Neuronal stem cell (in vitro differentiated cells): ENCODE measurements around the gene CASKIN2.

Experiments used
- DNase-seq: peaks from one replicate; pipeline ENCODE4 v3.0.0-alpha.2; 2013; ENCODE audit warnings: low spot score
- H2AFZ ChIP-seq: one replicate; pipeline ENCODE4 v1.6.1; 2013; ENCODE audit warnings: mild to moderate bottlenecking, low read length, inconsistent platforms
- H2AK5ac ChIP-seq: 2 replicates; pipeline ENCODE4 v1.6.1; 2013; ENCODE audit warnings: low read depth, mild to moderate bottlenecking, inconsistent platforms, low read length, moderate library complexity, mixed read lengths
- H2BK120ac ChIP-seq: 2 replicates; pipeline ENCODE4 v1.6.1; 2013; ENCODE audit warnings: low read depth, mild to moderate bottlenecking, inconsistent platforms, low read length, moderate library complexity, mixed read lengths
- H2BK12ac ChIP-seq: one replicate; pipeline ENCODE4 v1.6.1; 2013; ENCODE audit warnings: low read length, inconsistent platforms
- H2BK15ac ChIP-seq: 2 replicates; pipeline ENCODE4 v1.6.1; 2013; ENCODE audit warnings: mild to moderate bottlenecking, low read length, inconsistent platforms, mixed read lengths
- H2BK5ac ChIP-seq: one replicate; pipeline ENCODE4 v1.6.1; 2013; ENCODE audit warnings: inconsistent platforms, mild to moderate bottlenecking, low read length, moderate library complexity
- H3K14ac ChIP-seq: one replicate; pipeline ENCODE4 v1.6.1; 2013; ENCODE audit warnings: low read length, inconsistent platforms
- H3K18ac ChIP-seq: 2 replicates; pipeline ENCODE4 v1.6.1; 2013; ENCODE audit warnings: low read length, inconsistent platforms
- H3K23ac ChIP-seq: 2 replicates; pipeline ENCODE4 v1.6.1; 2013; ENCODE audit warnings: low read depth, mild to moderate bottlenecking, mixed read lengths, low read length, inconsistent platforms; ENCODE audit not compliant: poor library complexity
- H3K27ac ChIP-seq: replicated peaks from 3 replicates; pipeline ENCODE4 v1.5.1; 2013; ENCODE audit warnings: low read length, inconsistent platforms
- H3K27me3 ChIP-seq, 3 experiments: 2 replicates each; pipeline ENCODE4 v1.6.1; 2013; ENCODE audit warnings: low read length in 3 of 3, mild to moderate bottlenecking in 2 of 3, inconsistent platforms in 1 of 3, low read depth in 1 of 3, mixed read lengths in 1 of 3, moderate library complexity in 1 of 3; ENCODE audit not compliant: control insufficient read depth in 3 of 3, insufficient read depth in 3 of 3
- H3K36me3 ChIP-seq, 2 donors: replicated peaks in 1 of 2; 2 replicates each; pipeline ENCODE4 v1.6.1; 2013; ENCODE audit warnings: low read length in 2 of 2; ENCODE audit not compliant: control insufficient read depth in 2 of 2, insufficient read depth in 2 of 2
- H3K4ac ChIP-seq: 2 replicates; pipeline ENCODE4 v1.6.1; 2013; ENCODE audit warnings: inconsistent platforms, mild to moderate bottlenecking, low read length, moderate library complexity
- H3K4me1 ChIP-seq, 2 donors: 1 replicate in 1 of 2; 2 replicates in 1 of 2; pipeline ENCODE4 v1.6.1; 2013; ENCODE audit warnings: low read length in 2 of 2, low read depth in 1 of 2; ENCODE audit not compliant: control insufficient read depth in 2 of 2, insufficient read depth in 1 of 2
- H3K4me2 ChIP-seq: one replicate; pipeline ENCODE4 v1.6.1; 2013; ENCODE audit warnings: mild to moderate bottlenecking, low read length, inconsistent platforms; ENCODE audit not compliant: insufficient read depth, poor library complexity, severe bottlenecking
- H3K4me3 ChIP-seq, 2 donors: 2 replicates each; pipeline ENCODE4 v1.5.1; 2013; ENCODE audit warnings: low read length in 2 of 2, mild to moderate bottlenecking in 2 of 2, inconsistent platforms in 1 of 2, moderate library complexity in 1 of 2
- H3K79me1 ChIP-seq: one replicate; pipeline ENCODE4 v1.6.1; 2013; ENCODE audit warnings: low read depth, mild to moderate bottlenecking, inconsistent platforms, low read length, moderate library complexity
- H3K9ac ChIP-seq: one replicate; pipeline ENCODE4 v1.6.1; 2013; ENCODE audit warnings: mild to moderate bottlenecking, low read depth, low read length, inconsistent platforms; ENCODE audit not compliant: poor library complexity
- H3K9me3 ChIP-seq, 2 donors: replicated peaks in 1 of 2; 2 replicates each; pipeline versions ENCODE3 to v1.6.1; 2013; ENCODE audit warnings: low read length in 2 of 2, mild to moderate bottlenecking in 2 of 2, inconsistent platforms in 1 of 2, low read depth in 1 of 2, mixed read lengths in 1 of 2, moderate library complexity in 1 of 2; ENCODE audit not compliant: control insufficient read depth in 2 of 2, insufficient read depth in 1 of 2
- H4K8ac ChIP-seq: one replicate; pipeline ENCODE4 v1.6.1; 2013; ENCODE audit warnings: low read depth, mild to moderate bottlenecking, inconsistent platforms, low read length, moderate library complexity
- H4K91ac ChIP-seq: one replicate; pipeline ENCODE4 v1.6.1; 2013; ENCODE audit warnings: low read length, low read depth, mild to moderate bottlenecking, inconsistent platforms; ENCODE audit not compliant: poor library complexity
- WGBS, 2 donors: extraction: QIAGEN DNeasy Blood & Tissue Kit; methylation state at CpG; one replicate each; pipeline ENCODE4 v1.1.7; 2013; ENCODE audit warnings: missing lambda C conversion rate in 2 of 2, mixed read lengths in 1 of 2; ENCODE audit not compliant: insufficient read length in 2 of 2, insufficient replicate concordance in 1 of 2; ENCODE audit errors: extremely low coverage in 2 of 2; 5-methylcytosine and 5-hydroxymethylcytosine counted together

The CASKIN2 gene

DNA sequence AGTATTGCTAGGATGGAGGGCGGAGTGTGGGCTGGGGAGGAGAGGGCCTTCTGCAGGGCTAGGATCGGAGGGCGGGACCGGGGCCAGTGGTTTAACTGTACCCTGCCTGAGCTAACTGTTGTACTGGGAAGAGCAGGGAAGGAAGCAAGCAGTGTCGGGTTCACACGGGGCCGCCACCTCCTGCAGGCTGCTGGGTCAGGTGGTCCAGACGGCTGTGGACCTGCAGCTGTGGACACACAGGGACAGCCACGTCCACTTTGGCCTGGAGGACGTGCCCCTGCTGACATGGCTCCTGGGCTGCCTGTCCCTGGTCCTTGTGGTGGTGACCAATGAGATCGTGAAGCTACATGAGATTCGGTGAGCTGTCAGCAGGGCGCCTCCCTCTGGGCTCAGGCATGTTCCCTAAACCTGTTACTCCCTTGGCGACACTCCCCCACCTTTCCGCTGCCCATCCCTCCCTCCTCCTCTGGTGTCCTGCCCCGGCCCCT lies 16.6 kb downstream of the CASKIN2 start:
- H3K4ac ChIP-seq, result no peak overlapping the region
- no peak overlapping the region for H2AFZ ChIP-seq
- H3K9me3 ChIP-seq, result peaks cover 0 to 2% of the 10 kb centered on the region in 2 donors
- peaks cover 3% of the 10 kb centered on the region for H3K79me1 ChIP-seq
- no peak overlapping the region for H2BK5ac ChIP-seq
- no peak overlapping the region for H3K4me2 ChIP-seq
- H3K18ac ChIP-seq, result no peak overlapping the region
- H3K4me3 ChIP-seq, result no peak overlapping the region
- H2BK12ac ChIP-seq, result no peak overlapping the region
- H2BK120ac ChIP-seq, result no peak overlapping the region
- H4K91ac ChIP-seq, result no peak overlapping the region
- H4K8ac ChIP-seq, result peak overlapping the region; percentile 45
- peak overlapping the region; percentile 31 for H3K14ac ChIP-seq
- H3K27ac ChIP-seq, result no peak overlapping the region
- no peak overlapping the region for H2AK5ac ChIP-seq
- no peak overlapping the region for H2BK15ac ChIP-seq
- no peak for DNase-seq
- peak overlapping the region; percentile 73 for H3K23ac ChIP-seq
- H3K36me3 ChIP-seq, result peaks cover 55 to 92% of the 10 kb centered on the region in 2 donors
- no CpG with 5 or more reads among the region's 16 CpGs for WGBS, 2 donors
- no peaks in the 10 kb centered on the region for H3K4me1 ChIP-seq
- H3K9ac ChIP-seq, result no peak overlapping the region
- no peaks in the 10 kb centered on the region for H3K27me3 ChIP-seq

GRCh38 chr17:75498039-75498725 lies 17.2 kb downstream of the CASKIN2 start:
- Histone ChIP-seq H3K27me3 (no peaks in the 10 kb centered on the region), H3K4me3 (no peak overlapping the region), H3K9ac (peak overlapping the region; percentile 44), H3K79me1 (peaks cover 4% of the 10 kb centered on the region), H2AK5ac (peak overlapping the region; percentile 56), H3K14ac (peak overlapping the region; percentile 31), H3K18ac (no peak overlapping the region), H3K23ac (peak overlapping the region; percentile 65), H3K4ac (no peak overlapping the region), H4K91ac (no peak overlapping the region), H3K4me2 (no peak overlapping the region), H3K27ac (no peak overlapping the region), H2AFZ (no peak overlapping the region), H3K4me1 (no peaks in the 10 kb centered on the region), H2BK120ac (no peak overlapping the region), H3K36me3 (peaks cover 60 to 93% of the 10 kb centered on the region in 2 donors), H3K9me3 (peaks cover 0 to 2% of the 10 kb centered on the region in 2 donors), H2BK12ac (no peak overlapping the region), H2BK5ac (no peak overlapping the region), H4K8ac (no peak overlapping the region), H2BK15ac (no peak overlapping the region)
- DNase-seq, result no peak
- WGBS, 2 donors, result no CpG with 5 or more reads among the region's 21 CpGs

GRCh38 chr17:75496005-75496404 lies 19.3 kb downstream of the CASKIN2 start:
- no peaks in the 10 kb centered on the region for H3K4me1 ChIP-seq
- peaks cover 66 to 98% of the 10 kb centered on the region in 2 donors for H3K36me3 ChIP-seq
- no peaks in the 10 kb centered on the region for H3K27me3 ChIP-seq
- peak overlapping the region; percentile 30 for H4K91ac ChIP-seq
- H3K27ac ChIP-seq, result no peak overlapping the region
- no peak overlapping the region for H3K23ac ChIP-seq
- H2BK12ac ChIP-seq, result no peak overlapping the region
- H3K4me3 ChIP-seq, result no peak overlapping the region
- no peak overlapping the region for H2BK15ac ChIP-seq
- peak overlapping the region; percentile 60 for H3K9ac ChIP-seq
- no peak overlapping the region for H2AFZ ChIP-seq
- no CpG with 5 or more reads among the region's 11 CpGs for WGBS, 2 donors
- no peak overlapping the region for H3K4me2 ChIP-seq
- peaks cover 0 to 2% of the 10 kb centered on the region in 2 donors for H3K9me3 ChIP-seq
- H2BK120ac ChIP-seq, result no peak overlapping the region
- DNase-seq, result no peak
- H4K8ac ChIP-seq, result no peak overlapping the region
- H2BK5ac ChIP-seq, result peak overlapping the region; percentile 53
- H2AK5ac ChIP-seq, result no peak overlapping the region
- H3K79me1 ChIP-seq, result peaks cover 4% of the 10 kb centered on the region
- peak overlapping the region; percentile 53 for H3K4ac ChIP-seq
- H3K18ac ChIP-seq, result no peak overlapping the region
- H3K14ac ChIP-seq, result peak overlapping the region; percentile 56

DNA sequence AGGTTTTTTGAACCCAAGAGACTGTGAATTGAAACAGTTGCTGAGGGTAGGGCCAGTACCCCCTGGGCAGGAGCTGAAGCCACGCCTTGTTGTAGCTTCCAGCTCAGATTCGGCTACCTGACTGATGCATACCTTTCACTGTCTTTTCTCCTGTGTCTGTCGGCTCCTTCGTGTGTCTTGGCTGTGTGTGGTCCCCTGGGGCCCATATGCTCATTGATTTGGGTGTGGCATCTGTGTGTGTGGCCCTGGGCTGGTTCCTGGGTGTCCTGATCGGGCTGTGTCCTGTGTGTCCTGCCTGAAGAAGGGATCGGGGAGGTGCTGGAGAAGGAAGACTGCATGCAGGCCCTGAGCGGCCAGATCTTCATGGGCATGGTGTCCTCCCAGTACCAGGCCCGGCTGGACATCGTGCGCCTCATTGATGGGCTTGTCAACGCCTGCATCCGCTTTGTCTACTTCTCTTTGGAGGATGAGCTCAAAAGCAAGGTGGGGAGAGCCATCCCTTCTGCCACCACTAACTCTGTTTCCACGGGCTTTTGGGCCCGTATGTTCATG lies 20.9 kb downstream of the CASKIN2 start:
- Histone ChIP-seq H3K4me1 (no peaks in the 10 kb centered on the region), H3K79me1 (peaks cover 4% of the 10 kb centered on the region), H3K4me2 (no peak overlapping the region), H4K91ac (no peak overlapping the region), H3K18ac (no peak overlapping the region), H3K9ac (peak overlapping the region; percentile 24), H3K23ac (no peak overlapping the region), H3K4me3 (no peak overlapping the region), H3K36me3 (peaks cover 59 to 92% of the 10 kb centered on the region in 2 donors), H2BK15ac (no peak overlapping the region), H3K9me3 (peaks cover 0 to 2% of the 10 kb centered on the region in 2 donors), H2AFZ (no peak overlapping the region), H3K4ac (no peak overlapping the region), H2AK5ac (no peak overlapping the region), H4K8ac (no peak overlapping the region), H2BK5ac (no peak overlapping the region), H2BK120ac (no peak overlapping the region), H3K27me3 (no peaks in the 10 kb centered on the region), H3K27ac (no peak overlapping the region), H3K14ac (no peak overlapping the region), H2BK12ac (no peak overlapping the region)
- WGBS, 2 donors, result no CpG with 5 or more reads among the region's 14 CpGs
- DNase-seq, result no peak
